ENCODE results near the gene ATXN7L1. TPM values are rescaled to one million over a fixed set of nuclear protein-coding genes. Genes with fewer than 3 reads are reported as not detected.

Gene ATXN7L1
- polyA plus RNA-seq, 1 of the 3 experiments (the other 2 are of a cell fraction), result 6.0 TPM

- ChIA-PET CTCF (interaction anchor here (1.5 to 2.0 kb wide), 2 partner anchors 31 to 546 kb away, joined by 3 to 7 read pairs; no protein-coding TSS in a partner anchor), POLR2A (no interaction called here)
- DNase-seq, result no peak
- H3K4me3 ChIP-seq (ENCODE audit: low read depth in 2 of 2, low read length in 1 of 2), result no peak overlapping the region
- no peak overlapping the region for H2AFZ ChIP-seq (ENCODE audit: low read depth)
- no peak overlapping the region for H3K4me2 ChIP-seq
- H3F3A ChIP-seq (replicated peaks; ENCODE audit: insufficient read depth), result no peaks in the 10 kb centered on the region
- H3K9me3 ChIP-seq, result no peaks in the 10 kb centered on the region
- H3K9me2 ChIP-seq, result no peaks in the 10 kb centered on the region
- peaks cover 14 to 16% of the 10 kb centered on the region in 2 experiments for H3K36me3 ChIP-seq (replicated peaks in 1 of 2; ENCODE audit: control insufficient read depth in 1 of 2, insufficient read depth in 2 of 2, low read length in 1 of 2)
- TF ChIP-seq USF2 (IDR thresholded peaks at IDR 0.05; ENCODE audit: borderline replicate concordance, low read depth, low read length) (no peak), NRF1 (IDR thresholded peaks at IDR 0.05; ENCODE audit: low read depth, low read length) (no peak), RFX5 (IDR thresholded peaks at IDR 0.05; ENCODE audit: low read length) (no peak), TEAD4 (IDR thresholded peaks at IDR 0.05; ENCODE audit: borderline replicate concordance, insufficient read depth) (no peak), ZBTB33 (IDR thresholded peaks at IDR 0.05; ENCODE audit: borderline replicate concordance, low read depth) (no peak), RXRA (IDR thresholded peaks at IDR 0.05; ENCODE audit: borderline replicate concordance, low read depth) (no peak), EZH2phosphoT487 (IDR thresholded peaks at IDR 0.05; ENCODE audit: borderline replicate concordance, low read depth) (no peak), POLR2AphosphoS5 (IDR thresholded peaks at IDR 0.05; ENCODE audit: low read depth, low read length) (no peak), TCF12 (IDR thresholded peaks at IDR 0.05) (no peak), CHD2 (IDR thresholded peaks at IDR 0.05; ENCODE audit: low read length, partially characterized antibody) (no peak), REST (IDR thresholded peaks at IDR 0.05; ENCODE audit: low read depth, low read length) (no peak), SMC3 (IDR thresholded peaks at IDR 0.05; ENCODE audit: low read depth, low read length) (no peak), MAX (IDR thresholded peaks at IDR 0.05; ENCODE audit: low read depth) (no peak), RCOR1 (IDR thresholded peaks at IDR 0.05; ENCODE audit: low read length) (no peak), JUND (IDR thresholded peaks at IDR 0.05) (no peak)
- no peak overlapping the region; a peak in 1 of 4 replicates for H3K27ac ChIP-seq (ENCODE audit: low read depth in 2 of 2, low read length in 1 of 2)
- peaks cover 0 to 18% of the 10 kb centered on the region in 2 experiments; a peak in 1 of 4 replicates for H3K4me1 ChIP-seq (ENCODE audit: control insufficient read depth in 1 of 2, insufficient read depth in 2 of 2, low read depth in 1 of 2, low read length in 1 of 2)
- H3K27me3 ChIP-seq (ENCODE audit: insufficient read depth), result no peaks in the 10 kb centered on the region
- no peaks in the 10 kb centered on the region for H4K20me1 ChIP-seq (ENCODE audit: insufficient read depth)
- H3K9ac ChIP-seq, result no peak overlapping the region
- H3K79me2 ChIP-seq (ENCODE audit: insufficient read depth), result no peaks in the 10 kb centered on the region
- 95% methylated on average over 3 of the region's 3 CpGs for WGBS (ENCODE audit: low lambda C conversion rate)
Measured at GRCh38 chr7:105621617-105622016, 254.8 kb downstream of the ATXN7L1 start.

All from SK-N-SH (cell line).